Ovary (tissue), 10 donors: ENCODE measurements around the gene PPHLN1. TPM values are rescaled to one million over a fixed set of nuclear protein-coding genes. Genes with fewer than 3 reads are reported as not detected.

Source experiments
- DNase-seq, 5 donors: peaks; one replicate each; pipeline ENCODE4 v3.0.0-alpha.2; 2019 to 2020
- H3K27ac ChIP-seq, 2 donors: fragments of 200-600 bp; one replicate each; pipeline versions ENCODE4 v1.5.1 to v1.8.0; 2019 to 2022
- H3K27me3 ChIP-seq: fragments of 200-600 bp; one replicate; pipeline ENCODE4 v1.8.0; 2022
- H3K36me3 ChIP-seq: fragments of 200-600 bp; sonication (generic); one replicate; pipeline ENCODE4 v1.5.1; 2019
- H3K4me1 ChIP-seq: one replicate; pipeline ENCODE4 v1.8.1; 2013; ENCODE audit warnings: mild to moderate bottlenecking, moderate library complexity; ENCODE audit not compliant: insufficient read depth
- H3K4me3 ChIP-seq: fragments of 200-600 bp; sonication (generic); one replicate; pipeline ENCODE4 v1.5.1; 2017
- H3K9me3 ChIP-seq, 2 donors: fragments of 200-600 bp in 1 of 2; sonication (generic) in 1 of 2; one replicate each; pipeline versions ENCODE4 v1.5.1 to v1.8.1; 2013 to 2019; ENCODE audit warnings: mild to moderate bottlenecking in 1 of 2, moderate library complexity in 1 of 2
- EP300 ChIP-seq: sonication (generic); formaldehyde crosslinking; IDR thresholded peaks from one replicate; pipeline ENCODE4 v1.6.1; 2017; ENCODE audit warnings: antibody characterized with exemption
- POLR2A ChIP-seq: fragments of 450-650 bp; IDR thresholded peaks from one replicate; pipeline ENCODE4 v1.6.1; 2017; ENCODE audit warnings: antibody characterized with exemption, mild to moderate bottlenecking, moderate library complexity
- WGBS, 3 donors: extraction: QIAGEN DNeasy Blood & Tissue Kit in 1 of 3; methylation state at CpG; one replicate each; pipeline versions ENCODE4 v1.1.5 to v1.1.7; 2013 to 2017; 5-methylcytosine and 5-hydroxymethylcytosine counted together
- intact Hi-C, 4 donors: fragments of 100-400 bp; cut with DNase I; formaldehyde crosslinking; loops; one replicate each; pipeline versions ENCODE4 v1.11.0 to v1.15.1; 2022 to 2023
- long read RNA-seq, 3 donors: library from polyadenylated mRNA in 2 of 3; unstranded in 2 of 3; transcript quantifications; one replicate each; pipeline ENCODE4 v2.0.0 and lab custom pipeline, GENCODE V29; 2021 to 2026
- polyA plus RNA-seq, 2 donors: library from polyadenylated mRNA; stranded (reverse); fragments of 200-250 nt in 1 of 2; fragments of 350-450 nt in 1 of 2; fragmentation: Illumina TruSeq in 1 of 2; extraction: RNeasy Lipid Tissue Mini Kit (QIAGEN cat#74804) in 1 of 2; gene quantifications; one replicate each; pipeline ENCODE4 v1.2.3, GENCODE V29; 2013 to 2014
- total RNA-seq, 7 donors: library from RNA; depleted of rRNA in 2 of 7; stranded (reverse); fragments of >200 nt in 2 of 7; fragmentation: NEBNext Ultra II Directional in 3 of 7; extraction: Animal tissue kit (Norgen Biotek cat#: 25700) in 3 of 7; gene quantifications; one replicate each; pipeline versions ENCODE4 v1.1.0 to v1.2.4, GENCODE V29; 2016 to 2023
- TF ChIP-seq, protein P1 (sequence below), 3 donors: fragments of 450-650 bp in 2 of 3; fragments of 200-600 bp in 1 of 3; IDR thresholded peaks; one replicate each; pipeline versions ENCODE4 v1.5.1 to v1.8.0; 2016 to 2022; ENCODE audit warnings: antibody characterized with exemption in 3 of 3, mild to moderate bottlenecking in 1 of 3
- donor health status: DM: no; HTN: no; CAD: no; lungs with moderate emphysema.
- donor health status: DM: no; HTN: no; CAD: no.
- donor health status: Bipolar disorder and iron deficiency.
- donor health status: DM: yes; HTN: yes; CAD: no.
- donor health status: DM: no; HTN: no; CAD: no.
- donor health status: DM: yes; HTN: yes; CAD: no.

Gene PPHLN1, protein sequence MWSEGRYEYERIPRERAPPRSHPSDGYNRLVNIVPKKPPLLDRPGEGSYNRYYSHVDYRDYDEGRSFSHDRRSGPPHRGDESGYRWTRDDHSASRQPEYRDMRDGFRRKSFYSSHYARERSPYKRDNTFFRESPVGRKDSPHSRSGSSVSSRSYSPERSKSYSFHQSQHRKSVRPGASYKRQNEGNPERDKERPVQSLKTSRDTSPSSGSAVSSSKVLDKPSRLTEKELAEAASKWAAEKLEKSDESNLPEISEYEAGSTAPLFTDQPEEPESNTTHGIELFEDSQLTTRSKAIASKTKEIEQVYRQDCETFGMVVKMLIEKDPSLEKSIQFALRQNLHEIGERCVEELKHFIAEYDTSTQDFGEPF
- 10 to 100 TPM; 42.0 to 68.9 (median 53.8) TPM for total RNA-seq
- polyA plus RNA-seq = 10 to 100 TPM; 35.6 to 62.0 TPM
- long read RNA-seq, donor 1, full-length matches to known transcripts = 19 of 58 reads
- long read RNA-seq, donor 1, partial matches to known transcripts = 24 of 58 reads
- long read RNA-seq, donor 1, other reads (novel, unspliced or antisense) = 15 of 58 reads
- long read RNA-seq, donor 2, full-length matches to known transcripts = 35 of 48 reads
- long read RNA-seq, donor 2, partial matches to known transcripts = 0 of 48 reads
- long read RNA-seq, donor 2, other reads (novel, unspliced or antisense) = 13 of 48 reads
- long read RNA-seq, donor 3, full-length matches to known transcripts = 5 of 36 reads
- long read RNA-seq, donor 3, partial matches to known transcripts = 22 of 36 reads
- long read RNA-seq, donor 3, other reads (novel, unspliced or antisense) = 9 of 36 reads

DNA sequence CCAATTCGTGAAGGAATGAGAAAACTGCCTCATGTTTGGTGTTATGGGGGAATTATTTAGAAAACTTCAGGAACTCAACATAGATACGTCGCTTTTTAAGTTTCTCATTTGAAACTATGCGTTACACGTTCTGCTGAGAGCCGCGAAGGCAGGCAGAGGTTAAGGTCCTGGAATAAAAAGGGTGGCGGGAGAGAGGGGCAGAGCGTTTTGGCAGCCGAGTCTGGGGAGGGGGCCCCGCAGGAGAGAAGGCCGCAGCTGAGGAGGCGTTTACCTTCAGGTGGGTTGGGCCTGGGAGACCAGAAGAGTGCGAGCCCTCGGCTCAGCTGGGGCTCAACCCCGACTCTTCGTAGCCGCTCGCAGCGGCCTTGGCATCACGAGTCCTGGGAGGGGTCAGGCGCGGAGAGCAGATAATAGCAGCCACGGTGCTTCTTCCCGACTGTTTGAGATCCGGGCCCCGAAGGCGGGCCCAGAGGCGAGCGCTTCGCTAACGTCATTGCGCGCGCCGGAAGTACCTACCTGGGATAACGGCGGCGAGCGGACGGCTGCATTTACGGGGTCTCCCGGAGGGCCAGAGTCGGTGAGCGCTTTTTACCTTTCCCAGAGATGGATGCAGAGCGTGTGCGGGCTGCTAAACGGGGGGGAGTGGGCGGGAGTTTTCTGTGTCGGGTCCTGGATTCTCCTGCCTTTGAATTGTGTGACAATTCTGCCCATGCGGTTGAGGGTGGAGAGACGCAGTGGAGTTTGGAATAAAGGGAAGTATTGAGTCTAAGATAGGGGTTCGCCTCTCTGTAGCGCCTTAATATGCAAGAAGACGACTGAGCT, at the start of gene PPHLN1, which contains the start of gene ZCRB1:
Gene PPHLN1 (plus strand): TSS at position 515 of the 822 bp plus-strand sequence. CDS start 9,736 bp downstream, outside the sequence.
Gene ZCRB1 (minus strand): TSS at position 442 of the 822 bp plus-strand sequence. CDS start 1,992 bp downstream, outside the sequence.
- peaks cover 7% of the 10 kb centered on the region for H3K4me1 ChIP-seq
- no peaks in the 10 kb centered on the region for H3K36me3 ChIP-seq
- intact Hi-C loops = loop anchor here in 2 of 4 donors (10.0 kb wide), 1 partner anchor 91 kb away; the partner anchor contains the start of gene YAF2 (in 2 of the 2)
- H3K9me3 ChIP-seq = no peaks in the 10 kb centered on the region
- peak within 1 kb of the TSS; percentile 59 for H3K4me3 ChIP-seq
- peak within 1 kb of the TSS; percentile 67 to 86 for H3K27ac ChIP-seq
- peak; percentile 85 to 92 (median 87) for DNase-seq
- TF ChIP-seq POLR2A (peak; percentile 71), EP300 (no peak)
- TF ChIP-seq, protein P1, sequence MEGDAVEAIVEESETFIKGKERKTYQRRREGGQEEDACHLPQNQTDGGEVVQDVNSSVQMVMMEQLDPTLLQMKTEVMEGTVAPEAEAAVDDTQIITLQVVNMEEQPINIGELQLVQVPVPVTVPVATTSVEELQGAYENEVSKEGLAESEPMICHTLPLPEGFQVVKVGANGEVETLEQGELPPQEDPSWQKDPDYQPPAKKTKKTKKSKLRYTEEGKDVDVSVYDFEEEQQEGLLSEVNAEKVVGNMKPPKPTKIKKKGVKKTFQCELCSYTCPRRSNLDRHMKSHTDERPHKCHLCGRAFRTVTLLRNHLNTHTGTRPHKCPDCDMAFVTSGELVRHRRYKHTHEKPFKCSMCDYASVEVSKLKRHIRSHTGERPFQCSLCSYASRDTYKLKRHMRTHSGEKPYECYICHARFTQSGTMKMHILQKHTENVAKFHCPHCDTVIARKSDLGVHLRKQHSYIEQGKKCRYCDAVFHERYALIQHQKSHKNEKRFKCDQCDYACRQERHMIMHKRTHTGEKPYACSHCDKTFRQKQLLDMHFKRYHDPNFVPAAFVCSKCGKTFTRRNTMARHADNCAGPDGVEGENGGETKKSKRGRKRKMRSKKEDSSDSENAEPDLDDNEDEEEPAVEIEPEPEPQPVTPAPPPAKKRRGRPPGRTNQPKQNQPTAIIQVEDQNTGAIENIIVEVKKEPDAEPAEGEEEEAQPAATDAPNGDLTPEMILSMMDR (IDR thresholded peaks at IDR 0.05) = no peak
- WGBS, 3 donors = 0 to 1% (median 0%) methylated on average over 55 of the region's 55 CpGs
- H3K27me3 ChIP-seq = no peaks in the 10 kb centered on the region

DNA sequence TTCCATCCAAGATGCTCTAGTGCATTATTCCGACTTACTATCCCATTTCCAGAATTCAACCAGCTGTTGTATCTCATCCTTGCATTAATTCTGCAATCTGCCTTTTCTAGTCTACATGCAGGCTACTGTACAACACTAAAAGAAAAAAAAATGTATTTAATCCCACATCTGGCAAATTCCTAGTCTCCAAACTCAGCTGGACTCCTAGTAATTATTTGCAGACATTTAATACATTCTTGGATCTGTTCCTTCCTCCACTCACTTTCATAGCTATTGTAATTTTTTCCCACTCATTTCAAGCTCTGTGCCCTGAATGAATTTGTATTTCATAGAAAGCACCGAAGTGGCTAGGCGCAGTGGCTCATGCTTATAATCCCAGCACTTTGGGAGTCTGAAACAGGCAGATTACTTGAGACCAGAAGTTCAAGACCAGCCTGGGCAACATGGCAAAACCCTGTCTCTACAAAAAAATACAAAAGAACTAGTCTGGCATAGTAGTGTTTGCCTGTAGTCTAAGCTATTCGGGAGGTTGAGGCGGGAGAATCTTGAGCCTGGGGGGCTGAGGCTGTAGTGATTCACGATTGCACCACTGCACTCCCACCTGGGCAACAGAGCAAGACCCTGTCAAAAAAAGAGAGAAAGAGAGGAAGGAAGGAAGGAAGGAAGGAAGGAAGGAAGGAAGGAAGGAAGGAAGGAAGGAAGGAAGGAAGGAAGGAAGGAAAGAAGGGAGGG, 48.4 kb upstream of the PPHLN1 start:
- intact Hi-C loops = loop anchor here in 1 of 4 donors (2.0 kb wide), 1 partner anchor 47 kb away; no protein-coding TSS in a partner anchor
- TF ChIP-seq POLR2A = no peak
- TF ChIP-seq EP300 = no peak
- TF ChIP-seq, protein P1 (IDR thresholded peaks at IDR 0.05) = no peak

DNA sequence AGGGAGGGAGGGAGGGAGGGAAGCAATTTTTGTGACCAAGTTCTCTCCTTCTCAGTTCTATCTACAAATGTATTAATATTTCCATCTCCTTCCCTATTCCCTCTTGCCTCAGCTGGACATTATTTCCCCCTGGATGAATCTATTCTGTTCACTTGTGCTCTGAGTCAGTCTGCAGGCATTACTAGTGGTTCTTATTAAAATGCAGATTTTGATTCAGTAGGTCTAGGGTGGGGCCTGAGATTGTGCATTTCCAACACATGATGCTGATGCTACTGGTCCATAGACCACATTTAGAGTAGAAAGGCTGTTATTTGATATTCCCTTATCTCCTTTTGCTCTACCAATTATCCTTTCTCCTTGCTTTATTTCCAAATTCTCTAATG, 47.8 kb upstream of the PPHLN1 start:
- Histone ChIP-seq H3K27me3 (no peaks in the 10 kb centered on the region), H3K4me1 (peaks cover 2% of the 10 kb centered on the region), H3K36me3 (no peaks in the 10 kb centered on the region), H3K27ac (no peak overlapping the region), H3K4me3 (no peak overlapping the region), H3K9me3 (no peaks in the 10 kb centered on the region)
- intact Hi-C loops = no loop called here
- DNase-seq = no peak
- TF ChIP-seq, protein P1 (IDR thresholded peaks at IDR 0.05) = no peak
- TF ChIP-seq EP300 (no peak), POLR2A (no peak)

More for the DNA sequence above, 48.4 kb upstream of the PPHLN1 start:
- no peaks in the 10 kb centered on the region for H3K36me3 ChIP-seq
- 48 to 52% (median 48%) methylated on average over 6 of the region's 6 CpGs for WGBS, 3 donors
- H3K27ac ChIP-seq = no peak overlapping the region
- H3K4me3 ChIP-seq = no peak overlapping the region
- H3K27me3 ChIP-seq = no peaks in the 10 kb centered on the region
- no peak for DNase-seq
- H3K4me1 ChIP-seq = peaks cover 2% of the 10 kb centered on the region
- H3K9me3 ChIP-seq = no peaks in the 10 kb centered on the region
